HL-60 (cell line): ENCODE measurements around the gene KHDRBS1.

Experiments used
- GABPA ChIP-seq: IDR thresholded peaks from 2 replicates; pipeline ENCODE4 v1.6.1; 2012; ENCODE audit warnings: low read depth
- POLR2AphosphoS5 ChIP-seq: IDR thresholded peaks from 2 replicates; pipeline ENCODE4 v1.6.1; 2012; ENCODE audit warnings: low read depth
- SPI1 ChIP-seq: IDR thresholded peaks from 2 replicates; pipeline ENCODE4 v1.6.1; 2012; ENCODE audit warnings: low read depth, mild to moderate bottlenecking, borderline replicate concordance
- TF ChIP-seq, protein P1 (sequence below): IDR thresholded peaks from one replicate; pipeline ENCODE4 v1.5.1; 2011; ENCODE audit warnings: low read length, control low read depth, inconsistent platforms; ENCODE audit not compliant: insufficient read depth
- TF ChIP-seq, protein P2 (sequence below): IDR thresholded peaks from 2 replicates; pipeline ENCODE4 v1.6.1; 2012; ENCODE audit warnings: low read depth; ENCODE audit not compliant: insufficient replicate concordance

DNA sequence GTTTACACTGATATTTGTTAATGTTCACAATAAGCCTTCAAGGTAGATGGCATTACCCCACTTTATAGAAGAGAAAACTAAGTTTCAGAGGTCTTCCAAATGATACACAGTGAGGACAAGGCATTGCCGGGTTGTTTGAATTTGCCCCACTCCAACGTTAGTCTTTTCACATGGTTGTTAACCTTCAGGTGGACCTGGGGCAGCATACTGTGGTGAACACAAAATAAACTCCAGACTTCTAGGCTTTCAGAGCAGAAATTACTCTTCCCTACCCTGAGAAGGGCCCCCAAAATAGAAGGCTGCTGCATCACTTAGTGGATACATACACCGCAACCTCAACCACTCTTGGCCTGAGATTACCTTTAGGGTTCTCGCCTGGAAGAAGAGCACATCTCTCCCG is 3.4 kb upstream of the KHDRBS1 start:
- no peak for TF ChIP-seq GABPA
- TF ChIP-seq, protein P1, sequence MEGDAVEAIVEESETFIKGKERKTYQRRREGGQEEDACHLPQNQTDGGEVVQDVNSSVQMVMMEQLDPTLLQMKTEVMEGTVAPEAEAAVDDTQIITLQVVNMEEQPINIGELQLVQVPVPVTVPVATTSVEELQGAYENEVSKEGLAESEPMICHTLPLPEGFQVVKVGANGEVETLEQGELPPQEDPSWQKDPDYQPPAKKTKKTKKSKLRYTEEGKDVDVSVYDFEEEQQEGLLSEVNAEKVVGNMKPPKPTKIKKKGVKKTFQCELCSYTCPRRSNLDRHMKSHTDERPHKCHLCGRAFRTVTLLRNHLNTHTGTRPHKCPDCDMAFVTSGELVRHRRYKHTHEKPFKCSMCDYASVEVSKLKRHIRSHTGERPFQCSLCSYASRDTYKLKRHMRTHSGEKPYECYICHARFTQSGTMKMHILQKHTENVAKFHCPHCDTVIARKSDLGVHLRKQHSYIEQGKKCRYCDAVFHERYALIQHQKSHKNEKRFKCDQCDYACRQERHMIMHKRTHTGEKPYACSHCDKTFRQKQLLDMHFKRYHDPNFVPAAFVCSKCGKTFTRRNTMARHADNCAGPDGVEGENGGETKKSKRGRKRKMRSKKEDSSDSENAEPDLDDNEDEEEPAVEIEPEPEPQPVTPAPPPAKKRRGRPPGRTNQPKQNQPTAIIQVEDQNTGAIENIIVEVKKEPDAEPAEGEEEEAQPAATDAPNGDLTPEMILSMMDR: no peak
- TF ChIP-seq, protein P2, sequence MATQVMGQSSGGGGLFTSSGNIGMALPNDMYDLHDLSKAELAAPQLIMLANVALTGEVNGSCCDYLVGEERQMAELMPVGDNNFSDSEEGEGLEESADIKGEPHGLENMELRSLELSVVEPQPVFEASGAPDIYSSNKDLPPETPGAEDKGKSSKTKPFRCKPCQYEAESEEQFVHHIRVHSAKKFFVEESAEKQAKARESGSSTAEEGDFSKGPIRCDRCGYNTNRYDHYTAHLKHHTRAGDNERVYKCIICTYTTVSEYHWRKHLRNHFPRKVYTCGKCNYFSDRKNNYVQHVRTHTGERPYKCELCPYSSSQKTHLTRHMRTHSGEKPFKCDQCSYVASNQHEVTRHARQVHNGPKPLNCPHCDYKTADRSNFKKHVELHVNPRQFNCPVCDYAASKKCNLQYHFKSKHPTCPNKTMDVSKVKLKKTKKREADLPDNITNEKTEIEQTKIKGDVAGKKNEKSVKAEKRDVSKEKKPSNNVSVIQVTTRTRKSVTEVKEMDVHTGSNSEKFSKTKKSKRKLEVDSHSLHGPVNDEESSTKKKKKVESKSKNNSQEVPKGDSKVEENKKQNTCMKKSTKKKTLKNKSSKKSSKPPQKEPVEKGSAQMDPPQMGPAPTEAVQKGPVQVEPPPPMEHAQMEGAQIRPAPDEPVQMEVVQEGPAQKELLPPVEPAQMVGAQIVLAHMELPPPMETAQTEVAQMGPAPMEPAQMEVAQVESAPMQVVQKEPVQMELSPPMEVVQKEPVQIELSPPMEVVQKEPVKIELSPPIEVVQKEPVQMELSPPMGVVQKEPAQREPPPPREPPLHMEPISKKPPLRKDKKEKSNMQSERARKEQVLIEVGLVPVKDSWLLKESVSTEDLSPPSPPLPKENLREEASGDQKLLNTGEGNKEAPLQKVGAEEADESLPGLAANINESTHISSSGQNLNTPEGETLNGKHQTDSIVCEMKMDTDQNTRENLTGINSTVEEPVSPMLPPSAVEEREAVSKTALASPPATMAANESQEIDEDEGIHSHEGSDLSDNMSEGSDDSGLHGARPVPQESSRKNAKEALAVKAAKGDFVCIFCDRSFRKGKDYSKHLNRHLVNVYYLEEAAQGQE: no peak
- no peak for TF ChIP-seq POLR2AphosphoS5
- TF ChIP-seq SPI1: no peak
